WTC11 (cell line): ENCODE measurements around the gene MET. TPM values are rescaled to one million over a fixed set of nuclear protein-coding genes. Genes with fewer than 3 reads are reported as not detected.

Experiments
- ATAC-seq: fragments of 200-7000 bp; cut with Tn5 transposase; 2 replicates; pipeline ENCODE4 v1.10.0; 2021; ENCODE audit warnings: mild to moderate bottlenecking, moderate library complexity
- CTCF ChIA-PET: fragments of 300-600 bp; sonication (Branson Sonifier 250); formaldehyde crosslinking; loops from one replicate; lab custom pipeline; 2021; ENCODE audit warnings: antibody characterized with exemption; lab: Charles Lee
- POLR2A ChIA-PET: fragments of 350-600 bp; sonication (Branson Sonifier 250); formaldehyde crosslinking; loops from one replicate; lab custom pipeline; 2021; ENCODE audit warnings: antibody characterized with exemption; lab: Charles Lee
- DNase-seq: peaks from one replicate; pipeline ENCODE4 v3.0.0; 2021; ENCODE audit warnings: low spot score
- H3K27ac Mint-ChIP-seq: 2 replicates; pipeline ENCODE4 v1.8.0; 2021; ENCODE audit warnings: mixed read lengths
- H3K27me3 Mint-ChIP-seq: 2 replicates; pipeline ENCODE4 v1.8.0; 2021; ENCODE audit warnings: low read depth, mild to moderate bottlenecking, moderate library complexity, mixed read lengths
- H3K36me3 Mint-ChIP-seq: 2 replicates; pipeline ENCODE4 v1.8.0; 2021; ENCODE audit warnings: mixed read lengths
- H3K4me1 Mint-ChIP-seq: 2 replicates; pipeline ENCODE4 v1.8.0; 2022; ENCODE audit warnings: mixed read lengths
- H3K4me3 Mint-ChIP-seq: 2 replicates; pipeline ENCODE4 v1.8.0; 2021; ENCODE audit warnings: mild to moderate bottlenecking, moderate library complexity, mixed read lengths
- H3K9me3 Mint-ChIP-seq: 2 replicates; pipeline ENCODE4 v1.8.0; 2021; ENCODE audit warnings: mixed read lengths
- ATF2 ChIP-seq: sonication (generic); formaldehyde crosslinking; IDR thresholded peaks from 2 replicates; pipeline ENCODE4 v1.8.1; 2022; ENCODE audit warnings: low read depth, missing genetic modification reagents, borderline replicate concordance
- CDX4 ChIP-seq: fragments of 250-450 bp; sonication (Bioruptor Pico); IDR thresholded peaks from 2 replicates; pipeline ENCODE4 v1.9.0; 2021; ENCODE audit warnings: moderate library complexity, mild to moderate bottlenecking, inconsistent platforms, borderline replicate concordance
- ELF4 ChIP-seq: sonication (generic); formaldehyde crosslinking; IDR thresholded peaks from 2 replicates; pipeline ENCODE4 v1.8.1; 2022; ENCODE audit warnings: low read depth, mild to moderate bottlenecking, moderate library complexity, missing genetic modification reagents
- ERG ChIP-seq: fragments of 250-450 bp; sonication (Bioruptor Pico); IDR thresholded peaks from 2 replicates; pipeline ENCODE4 v1.8.0; 2021; ENCODE audit warnings: mild to moderate bottlenecking
- ESRRA ChIP-seq: sonication (generic); formaldehyde crosslinking; IDR thresholded peaks from 2 replicates; pipeline ENCODE4 v1.8.1; 2022; ENCODE audit warnings: mild to moderate bottlenecking, missing genetic modification reagents, borderline replicate concordance
- ETV6 ChIP-seq: sonication (generic); formaldehyde crosslinking; IDR thresholded peaks from 2 replicates; pipeline ENCODE4 v1.8.1; 2022; ENCODE audit warnings: mild to moderate bottlenecking, missing genetic modification reagents
- FOXK1 ChIP-seq: sonication (generic); formaldehyde crosslinking; IDR thresholded peaks from 2 replicates; pipeline ENCODE4 v1.8.0; 2022; ENCODE audit warnings: mild to moderate bottlenecking, moderate library complexity, missing genetic modification reagents
- GTF2I ChIP-seq: fragments of 250-450 bp; sonication (Bioruptor Pico); conservative IDR thresholded peaks from 2 replicates; pipeline ENCODE4 v1.4.0; 2021; ENCODE audit warnings: mild to moderate bottlenecking
- HMGA2 ChIP-seq: fragments of 250-450 bp; sonication (Bioruptor Pico); IDR thresholded peaks from 2 replicates; pipeline ENCODE4 v1.4.0; 2021; ENCODE audit warnings: mild to moderate bottlenecking, moderate library complexity
- HMGXB4 ChIP-seq: sonication (generic); formaldehyde crosslinking; IDR thresholded peaks from 2 replicates; pipeline ENCODE4 v1.8.1; 2023; ENCODE audit warnings: mild to moderate bottlenecking, moderate library complexity, missing genetic modification reagents
- IRF1 ChIP-seq: sonication (generic); formaldehyde crosslinking; IDR thresholded peaks from 2 replicates; pipeline ENCODE4 v1.8.0; 2023; ENCODE audit warnings: missing genetic modification reagents
- JAZF1 ChIP-seq: fragments of 250-450 bp; sonication (Bioruptor Pico); IDR thresholded peaks from 2 replicates; pipeline ENCODE4 v1.9.0; 2021; ENCODE audit warnings: moderate library complexity, mild to moderate bottlenecking, inconsistent platforms
- KAT7 ChIP-seq: sonication (generic); formaldehyde crosslinking; IDR thresholded peaks from 2 replicates; pipeline ENCODE4 v1.8.1; 2023; ENCODE audit warnings: missing genetic modification reagents, mild to moderate bottlenecking, borderline replicate concordance
- MXD4 ChIP-seq: fragments of 250-450 bp; sonication (Bioruptor Pico); IDR thresholded peaks from 2 replicates; pipeline ENCODE4 v1.8.0; 2021; ENCODE audit warnings: mild to moderate bottlenecking, moderate library complexity, borderline replicate concordance
- MYBL2 ChIP-seq: sonication (generic); formaldehyde crosslinking; IDR thresholded peaks from 2 replicates; pipeline ENCODE4 v1.8.1; 2023; ENCODE audit warnings: mild to moderate bottlenecking, moderate library complexity, missing genetic modification reagents
- PRDM15 ChIP-seq: sonication (generic); formaldehyde crosslinking; IDR thresholded peaks from 2 replicates; pipeline ENCODE4 v1.8.0; 2022; ENCODE audit warnings: missing genetic modification reagents
- SP1 ChIP-seq: sonication (generic); formaldehyde crosslinking; conservative IDR thresholded peaks from 2 replicates; pipeline ENCODE4 v1.8.1; 2022; ENCODE audit warnings: missing genetic modification reagents
- TEAD4 ChIP-seq: sonication (generic); formaldehyde crosslinking; IDR thresholded peaks from 2 replicates; pipeline ENCODE4 v1.8.0; 2022; ENCODE audit warnings: mild to moderate bottlenecking, missing genetic modification reagents
- TP53 ChIP-seq: sonication (generic); formaldehyde crosslinking; IDR thresholded peaks from 2 replicates; pipeline ENCODE4 v1.8.1; 2023; ENCODE audit warnings: mild to moderate bottlenecking, missing genetic modification reagents
- ZMAT4 ChIP-seq: fragments of 250-450 bp; sonication (Bioruptor Pico); IDR thresholded peaks from 2 replicates; pipeline ENCODE4 v1.9.0; 2021; ENCODE audit warnings: mild to moderate bottlenecking
- ZNF121 ChIP-seq: sonication (generic); formaldehyde crosslinking; IDR thresholded peaks from 2 replicates; pipeline ENCODE4 v1.8.0; 2023; ENCODE audit warnings: missing genetic modification reagents
- ZNF671 ChIP-seq: fragments of 250-450 bp; sonication (Bioruptor Pico); IDR thresholded peaks from 2 replicates; pipeline ENCODE4 v1.8.0; 2021; ENCODE audit warnings: mild to moderate bottlenecking
- total RNA-seq: library from RNA; stranded (reverse); gene quantifications from 3 replicates; pipeline ENCODE4 v1.2.3, GENCODE V29; 2021

Gene MET
- total RNA-seq, 1 experiment from 2014 or later, result 9.4 TPM

GRCh38 chr7:116683786-116684185 lies 11.8 kb downstream of the MET start (continued):
- no peak for TF ChIP-seq IRF1 (CRISPR knock-in tag)
- no peak for TF ChIP-seq ZMAT4 (CRISPR knock-in tag)
- no peak for TF ChIP-seq ETV6 (CRISPR knock-in tag)
- no peak for TF ChIP-seq ATF2 (CRISPR knock-in tag)

- ATAC-seq (no peak), DNase-seq (no peak)
- Mint-ChIP-seq H3K4me1 (peaks cover 37% of the 10 kb centered on the region), H3K27me3 (no peaks in the 10 kb centered on the region), H3K36me3 (no peaks in the 10 kb centered on the region), H3K27ac (no peak overlapping the region), H3K4me3 (no peak overlapping the region), H3K9me3 (peaks cover 7% of the 10 kb centered on the region; the same call in 1 of the 2 replicates)
- POLR2A ChIA-PET, result no interaction called here
- CTCF ChIA-PET, result interaction anchor here (1.1 kb wide), 1 partner anchor 14 kb away, joined by 4 read pairs; the partner anchor contains the start of gene MET
- no peak for TF ChIP-seq MYBL2 (CRISPR knock-in tag)
- no peak for TF ChIP-seq ELF4 (CRISPR knock-in tag)
- TF ChIP-seq FOXK1 (CRISPR knock-in tag), result no peak
- no peak for TF ChIP-seq HMGXB4 (CRISPR knock-in tag)
- no peak for TF ChIP-seq HMGA2 (CRISPR knock-in tag)
- no peak for TF ChIP-seq ZNF671 (CRISPR knock-in tag)
- no peak for TF ChIP-seq ETV6 (CRISPR knock-in tag)
- TF ChIP-seq SP1 (CRISPR knock-in tag), result no peak
- no peak for TF ChIP-seq MXD4 (CRISPR knock-in tag)
- no peak for TF ChIP-seq TEAD4 (CRISPR knock-in tag)
- TF ChIP-seq KAT7, result no peak
- TF ChIP-seq ERG (CRISPR knock-in tag), result no peak
- no peak for TF ChIP-seq CDX4 (CRISPR knock-in tag)
- no peak for TF ChIP-seq TP53 (CRISPR knock-in tag)
- TF ChIP-seq ZNF121 (CRISPR knock-in tag), result no peak
- TF ChIP-seq JAZF1, result no peak
- TF ChIP-seq ESRRA (CRISPR knock-in tag), result no peak
- TF ChIP-seq PRDM15 (CRISPR knock-in tag), result no peak
- no peak for TF ChIP-seq GTF2I
- TF ChIP-seq ATF2 (CRISPR knock-in tag), result no peak
These were observed 14.0 kb downstream of the MET start for GRCh38 chr7:116686033-116686432.
